HG03039 (cell line): ENCODE results near the gene ITM2B.
"Not testable (repeated sequence)": the region's sequence is repeated elsewhere in the genome, so short reads cannot be mapped to it uniquely, and the experiment has no call there.

Experiments
- ATAC-seq: cut with Tn5 transposase; IDR thresholded peaks from one replicate; pipeline ENCODE4 v1.9.1; 2021; ENCODE audit warnings: mild to moderate bottlenecking, moderate library complexity; ENCODE audit not compliant: unreplicated experiment

The ITM2B gene

GRCh38 chr13:48222358-48223301, 10.4 kb upstream of the ITM2B start:
- no peak for ATAC-seq

- no peak for ATAC-seq
These were observed 8.3 kb upstream of the ITM2B start for GRCh38 chr13:48224701-48225100.

DNA sequence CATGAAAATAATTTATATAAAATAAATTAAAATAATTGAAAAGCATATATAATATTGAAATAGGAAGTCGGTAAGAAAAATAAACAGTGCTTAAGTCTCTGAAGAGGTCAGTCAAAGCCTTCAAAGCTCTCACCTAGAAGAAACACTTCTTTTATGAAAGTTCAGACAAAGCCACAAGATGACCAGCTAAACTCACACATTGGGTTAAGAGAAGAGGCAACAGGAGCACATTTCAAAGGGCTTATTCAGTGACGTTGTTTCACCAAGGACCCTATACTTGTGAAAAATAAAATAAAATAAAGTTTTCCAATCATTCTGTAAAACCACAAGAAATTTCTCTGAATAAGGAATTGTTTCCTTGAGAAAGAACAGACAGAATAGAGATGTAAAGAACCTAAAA, 2.5 kb upstream of the ITM2B start:
- no peak for ATAC-seq

- ATAC-seq: no peak
These were observed 1.9 kb upstream of the ITM2B start for GRCh38 chr13:48231080-48231479.

DNA sequence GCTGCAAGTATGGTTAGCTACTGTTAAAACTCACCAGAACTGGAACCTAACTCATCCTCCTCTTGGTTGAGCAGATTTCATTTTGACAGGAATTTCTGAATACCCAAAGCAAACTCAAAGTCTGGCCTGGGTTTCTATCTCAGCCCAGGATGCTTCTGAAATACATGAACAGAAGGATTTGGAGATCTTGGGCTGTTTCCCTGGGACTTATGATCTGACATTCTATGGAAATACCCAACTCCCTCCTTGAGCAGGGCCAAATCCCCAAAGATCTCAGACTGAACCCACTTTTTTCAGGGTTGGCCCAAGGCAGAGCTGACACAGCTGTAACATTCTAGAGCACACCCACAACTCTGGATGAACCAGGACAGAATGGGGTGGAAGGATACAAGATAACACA, 1.1 kb upstream of the ITM2B start:
- ATAC-seq: no peak

DNA sequence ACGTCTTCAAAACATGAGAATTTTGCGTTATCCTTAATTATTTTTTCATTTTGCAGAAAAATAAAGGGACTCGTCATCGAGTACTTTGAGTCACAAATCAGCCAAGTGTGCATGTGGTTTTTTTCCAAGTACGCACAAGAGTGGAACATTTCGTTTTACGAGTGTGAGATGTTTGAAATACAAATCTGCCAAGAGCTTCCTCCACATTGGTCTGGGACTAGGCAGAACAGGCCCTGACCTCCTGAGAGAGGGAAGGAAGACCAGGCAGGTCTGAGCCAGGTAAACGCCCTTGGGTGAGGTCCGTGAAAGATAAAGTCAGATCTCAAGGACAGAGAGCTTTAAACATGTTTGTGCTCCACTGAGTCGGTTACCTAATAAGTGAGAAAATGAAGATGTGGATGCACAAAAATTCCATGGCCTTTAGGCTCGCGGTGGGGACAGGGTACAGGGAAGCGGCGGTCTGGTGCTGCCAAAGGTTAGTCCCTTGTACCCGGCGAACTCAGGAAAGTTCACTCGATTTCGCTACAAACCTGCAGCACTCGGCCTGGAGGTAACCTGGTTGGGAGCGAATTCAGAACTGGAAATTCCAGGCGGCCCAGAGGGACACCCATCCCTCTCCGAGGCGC, 473 bp upstream of the ITM2B start:
- no peak for ATAC-seq

DNA sequence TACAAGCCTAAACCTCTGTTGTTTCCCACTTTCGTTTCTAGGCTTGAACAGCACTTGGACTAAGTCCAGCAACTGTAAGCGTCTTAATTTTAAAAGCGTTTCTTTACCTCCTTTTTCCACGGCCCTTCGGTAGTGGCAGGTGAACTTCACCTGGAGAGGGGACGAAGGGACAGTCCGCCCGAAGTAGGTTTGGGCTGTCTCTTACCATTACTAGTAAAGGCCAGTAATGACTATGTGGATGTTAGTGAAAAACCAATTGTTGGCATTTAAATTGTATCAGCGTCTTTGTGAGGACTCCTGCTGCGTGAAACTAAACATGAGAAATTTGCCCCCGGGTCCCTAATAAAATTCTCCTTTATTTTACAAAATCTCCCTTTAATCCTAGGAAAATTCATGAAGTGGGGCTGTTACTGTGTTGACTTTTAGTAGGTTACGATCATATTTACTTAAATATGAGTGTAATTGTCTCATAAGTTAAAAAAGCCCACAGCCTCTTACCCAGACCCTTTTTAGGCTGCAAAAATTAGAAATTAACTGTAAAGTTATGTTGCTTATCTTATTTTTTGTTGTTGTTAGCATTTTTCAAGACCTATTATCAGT, 983 bp downstream of the ITM2B start:
- ATAC-seq: peak; percentile 9

DNA sequence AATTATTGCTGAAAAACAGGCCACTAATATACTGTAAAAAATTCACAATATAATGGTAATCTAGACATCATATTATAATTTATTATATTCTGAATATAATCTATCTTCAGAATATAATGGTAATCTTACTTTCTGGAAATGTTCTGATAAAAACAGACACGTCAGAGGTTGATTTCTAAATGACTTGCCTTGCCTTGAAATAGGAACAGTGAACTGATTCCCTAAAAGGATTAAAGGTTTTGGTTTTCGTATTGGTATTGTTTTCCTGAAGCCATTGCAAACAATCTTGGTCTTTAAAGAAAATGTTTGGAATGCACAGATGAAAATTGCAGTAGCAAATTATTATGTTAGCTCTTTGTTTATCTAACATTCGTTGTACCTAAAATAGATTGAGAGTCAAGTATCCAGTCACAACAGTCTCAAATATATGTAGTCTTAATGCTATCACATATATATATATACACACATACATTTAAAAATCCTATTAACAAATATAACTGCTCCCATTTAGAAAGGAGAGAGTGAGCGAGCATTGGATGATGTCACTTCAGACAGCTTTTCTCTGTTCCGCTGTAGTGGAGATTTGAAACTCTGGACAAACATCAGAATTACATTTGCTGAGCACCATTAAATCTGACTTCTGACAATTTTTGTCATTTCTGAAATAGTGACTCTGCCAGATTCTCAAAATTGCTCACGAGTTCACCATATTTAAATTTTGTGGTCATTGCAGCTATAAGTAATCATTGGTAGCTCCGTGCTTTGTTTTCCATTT, 1.7 kb downstream of the ITM2B start:
- ATAC-seq: peak; percentile 48

DNA sequence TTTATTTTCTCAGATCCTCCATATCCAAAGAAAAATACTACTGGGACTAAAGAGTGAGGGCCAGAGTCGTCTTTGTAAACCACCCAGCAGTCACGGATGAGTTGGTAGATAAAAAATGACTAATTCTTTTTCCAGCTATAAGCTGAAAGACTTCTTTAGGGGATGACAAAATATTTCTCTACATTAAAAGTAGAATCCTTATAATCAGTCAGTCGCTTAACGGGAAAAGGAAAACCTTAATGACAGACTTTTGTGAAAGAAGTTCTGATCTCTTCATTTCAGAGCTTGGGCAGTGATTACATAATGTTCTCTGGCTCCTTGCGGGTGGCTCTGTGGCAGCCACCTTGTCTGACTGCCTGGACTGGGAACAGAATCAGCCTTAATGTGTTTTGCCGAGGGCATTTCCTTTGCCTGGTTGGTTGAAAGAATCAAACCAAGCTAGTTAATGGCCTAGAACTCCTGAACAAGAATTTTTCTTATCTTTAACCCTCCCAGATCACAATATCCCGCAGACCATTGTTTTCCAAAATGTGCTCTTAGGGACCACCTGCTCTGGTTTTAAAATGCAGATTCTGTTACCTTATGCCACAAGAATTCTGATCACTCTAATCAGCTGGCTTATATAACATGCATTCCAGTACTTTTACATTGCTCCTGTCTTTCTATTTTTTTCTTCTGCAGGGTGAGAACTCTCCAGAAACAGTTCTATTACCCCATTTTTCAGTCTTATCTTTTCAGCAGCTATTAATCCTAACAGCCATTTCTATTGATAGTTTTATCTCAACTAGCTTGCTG, 2.5 kb downstream of the ITM2B start:
- ATAC-seq: no peak

DNA sequence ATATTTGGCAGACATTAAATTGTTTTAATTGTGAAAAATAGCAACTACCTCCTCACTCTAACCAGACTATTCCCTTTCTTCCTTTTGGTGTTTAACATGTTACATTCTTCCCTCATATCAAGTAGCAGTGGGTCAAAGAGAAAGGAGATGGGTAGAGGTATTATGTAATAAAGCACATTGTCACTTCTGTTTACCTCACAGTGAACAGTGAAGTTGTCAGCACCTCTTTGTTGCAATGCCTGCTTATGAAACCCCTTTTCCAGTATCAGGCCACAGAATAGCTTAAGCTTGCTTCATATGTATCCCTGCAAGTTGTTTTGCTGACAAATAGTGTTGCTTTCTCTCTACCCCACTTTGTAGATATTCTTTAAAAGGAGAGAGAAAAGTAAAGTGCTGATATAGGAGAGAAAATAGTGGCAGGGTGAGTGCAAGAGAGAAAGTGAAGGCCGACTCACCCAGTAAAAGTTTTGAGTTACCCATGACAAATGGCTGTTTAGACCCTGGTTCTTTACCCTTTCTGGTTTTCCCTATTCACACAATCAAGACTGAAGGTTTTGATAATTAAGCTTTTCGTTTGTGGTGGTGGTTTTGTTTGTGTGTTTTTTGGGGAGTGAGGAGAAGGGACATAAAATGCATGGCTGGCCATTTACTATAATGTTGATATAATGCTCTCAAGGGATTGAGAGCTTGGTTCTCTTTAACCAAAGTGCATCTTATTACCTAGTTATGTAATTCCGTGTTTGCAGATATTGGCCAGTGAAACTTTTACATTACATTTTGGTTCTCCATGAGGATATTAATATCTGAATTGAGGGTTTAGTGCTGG, 3.7 kb downstream of the ITM2B start:
- ATAC-seq: no peak

DNA sequence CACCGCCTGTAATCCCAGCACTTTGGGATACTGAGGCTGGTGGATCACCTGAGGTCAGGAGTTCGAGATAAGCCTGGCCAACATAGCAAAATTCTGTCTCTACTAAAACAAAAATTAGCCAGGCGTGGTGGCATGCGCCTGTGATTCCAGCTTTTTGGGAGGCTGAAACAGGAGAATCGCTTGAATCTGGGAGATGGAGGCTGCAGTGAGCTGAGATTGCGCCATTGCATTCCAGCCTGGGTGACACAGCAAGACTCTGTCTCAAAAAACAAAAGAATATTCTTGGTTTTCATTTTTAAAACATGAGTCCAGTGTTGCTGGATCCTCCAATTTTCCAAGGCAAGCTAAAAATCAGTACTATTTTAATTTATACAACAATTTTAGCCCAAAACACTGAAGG, 6.4 kb downstream of the ITM2B start:
- ATAC-seq: not testable (repeated sequence)

GRCh38 chr13:48241651-48242050, 8.6 kb downstream of the ITM2B start:
- ATAC-seq: no peak

DNA sequence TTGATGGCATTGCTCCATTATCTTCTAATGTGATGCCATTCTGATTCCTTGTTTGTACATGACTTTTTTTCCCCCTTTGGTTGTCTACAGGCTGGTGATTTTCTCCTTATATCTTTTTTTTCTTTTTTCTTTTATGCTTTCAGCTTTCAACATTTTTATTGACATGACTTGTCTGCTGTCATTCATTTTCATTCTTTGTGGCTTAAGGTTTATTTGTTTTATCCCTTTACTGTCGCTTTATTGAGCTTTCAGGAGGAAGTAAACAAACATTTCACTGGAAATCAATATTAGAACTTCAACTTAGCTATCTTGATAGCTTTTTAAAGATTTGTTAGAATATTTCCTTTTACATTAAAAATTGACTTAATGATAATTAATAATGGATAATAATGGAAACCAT, 9.7 kb downstream of the ITM2B start:
- no peak for ATAC-seq

DNA sequence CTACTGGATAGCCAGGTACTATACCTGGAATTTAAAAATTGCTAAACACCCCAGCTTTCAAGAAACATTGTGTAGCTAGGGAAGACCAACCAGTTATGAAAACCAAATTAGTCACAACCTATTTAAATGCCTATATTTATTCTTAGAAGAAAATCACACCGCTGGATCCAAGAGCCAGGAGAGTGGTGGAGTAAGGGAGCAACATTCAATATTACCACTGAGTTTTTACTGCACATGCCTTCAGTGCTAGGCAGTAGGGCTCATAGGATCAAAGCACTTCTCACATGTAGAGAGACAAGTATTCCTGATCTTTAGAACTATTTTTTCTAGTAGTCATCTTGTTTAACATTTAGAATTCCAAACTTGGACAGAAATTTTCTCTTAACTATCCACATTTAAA, 11.2 kb downstream of the ITM2B start:
- ATAC-seq: no peak

- ATAC-seq: no peak
These were observed 13.1 kb downstream of the ITM2B start for GRCh38 chr13:48246102-48246501.

DNA sequence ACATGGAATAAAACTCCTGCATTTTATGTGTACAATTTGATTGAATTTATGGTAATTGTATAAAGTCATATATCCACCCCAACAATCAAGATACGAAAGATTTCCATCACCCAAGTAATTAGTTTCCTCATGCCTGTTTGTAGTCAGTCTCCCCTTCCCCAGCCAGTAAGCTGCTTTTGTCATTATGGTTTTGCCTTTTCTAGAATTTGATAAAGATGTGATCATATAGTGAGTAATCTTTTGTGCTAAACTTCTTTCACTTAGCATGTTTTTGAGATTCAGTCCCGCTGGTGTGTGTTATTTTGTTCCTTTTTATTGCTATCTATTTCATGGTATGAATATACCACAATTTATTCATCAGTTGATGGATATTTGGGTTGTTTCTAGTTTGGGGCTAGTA, 16.0 kb downstream of the ITM2B start:
- no peak for ATAC-seq

GRCh38 chr13:48251611-48252081, 18.6 kb downstream of the ITM2B start:
- ATAC-seq: no peak

GRCh38 chr13:48252176-48252575, 19.2 kb downstream of the ITM2B start:
- ATAC-seq: no peak

DNA sequence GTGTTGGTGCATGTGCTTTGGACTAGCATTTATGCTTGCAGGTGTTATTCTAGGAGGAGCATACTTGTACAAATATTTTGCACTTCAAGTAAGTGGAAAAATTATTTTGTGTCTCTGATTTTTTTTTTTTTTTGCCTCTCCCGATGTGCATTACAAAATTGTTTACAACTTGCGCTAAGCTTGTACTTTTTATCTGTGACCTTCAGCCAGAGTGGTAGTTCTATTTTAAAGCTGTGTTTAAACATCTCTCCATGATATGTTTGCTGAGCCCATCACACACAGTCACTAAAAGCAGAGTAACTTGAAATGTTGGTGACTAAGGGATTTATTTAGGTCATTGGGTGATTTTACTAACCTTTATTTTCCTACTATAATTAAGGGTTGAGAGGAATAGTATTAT, 20.8 kb downstream of the ITM2B start:
- ATAC-seq: no peak
